ENCODE results near the gene IRF2. TPM values are rescaled to one million over a fixed set of nuclear protein-coding genes. Genes with fewer than 3 reads are reported as not detected.

Gene IRF2
- total RNA-seq, 4 donors from 2014 or later: 32.3 to 50.1 (median 36.4) TPM

DNA sequence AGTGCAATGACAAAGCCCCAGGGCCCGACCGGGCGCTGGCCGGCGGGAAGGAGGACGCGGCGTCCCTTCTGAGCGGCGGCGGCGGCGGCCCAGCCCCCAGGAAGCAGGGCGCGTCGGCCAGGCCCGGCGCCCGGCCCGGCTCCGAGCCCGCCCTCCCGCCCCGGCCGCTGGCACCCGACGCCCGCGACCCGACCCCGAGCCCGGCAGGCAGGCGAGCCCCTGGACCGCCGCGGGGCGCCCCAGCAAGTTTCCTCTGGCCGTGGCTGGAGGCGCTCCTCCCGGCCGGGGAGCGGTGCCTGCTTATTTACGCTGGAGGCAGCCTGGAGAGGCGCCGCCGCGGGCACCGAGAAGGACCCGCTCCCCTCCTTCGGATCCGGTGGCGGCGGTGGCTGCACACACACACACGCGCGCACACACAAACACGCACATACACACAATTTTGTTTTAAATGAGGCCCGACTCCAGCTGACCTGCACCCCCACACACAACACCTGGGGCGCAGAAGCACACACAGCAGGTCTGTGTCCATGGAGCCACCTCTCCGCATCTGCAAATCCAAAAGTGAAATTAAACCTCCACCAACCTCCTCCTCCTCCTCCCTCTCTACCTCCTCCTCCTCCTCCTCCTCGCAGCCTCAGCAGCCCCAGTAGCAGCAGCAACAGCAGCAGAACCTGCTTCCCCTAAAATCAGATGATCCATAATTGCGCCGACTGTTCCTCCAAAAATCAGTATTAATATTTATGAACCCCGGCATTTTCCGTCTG is 669 bp downstream of the IRF2 start:
- Histone ChIP-seq H3K4me1 (peaks cover 51 to 66% (median 63%) of the 10 kb centered on the region in 4 donors), H3K36me3 (peaks cover 0 to 4% (median 0%) of the 10 kb centered on the region in 4 donors), H3K27ac (replicated peaks in 1 of 4) (peak overlapping the region; percentile 92 to 98 (median 95)), H3K4me3 (peak overlapping the region; percentile 68 to 93 (median 84)), H3K27me3 (no peaks in the 10 kb centered on the region), H3K9me3 (no peaks in the 10 kb centered on the region)
- DNase-seq (ENCODE audit: extremely low spot score): no peak
- WGBS: 0% methylated on average over 15 of the region's 65 CpGs
- TF ChIP-seq POLR2A (IDR thresholded peaks at IDR 0.05; ENCODE audit: low read depth) (no peak), EP300 (IDR thresholded peaks at IDR 0.05) (no peak), POLR2AphosphoS5 (IDR thresholded peaks at IDR 0.05) (no peak)
- TF ChIP-seq, protein P1, sequence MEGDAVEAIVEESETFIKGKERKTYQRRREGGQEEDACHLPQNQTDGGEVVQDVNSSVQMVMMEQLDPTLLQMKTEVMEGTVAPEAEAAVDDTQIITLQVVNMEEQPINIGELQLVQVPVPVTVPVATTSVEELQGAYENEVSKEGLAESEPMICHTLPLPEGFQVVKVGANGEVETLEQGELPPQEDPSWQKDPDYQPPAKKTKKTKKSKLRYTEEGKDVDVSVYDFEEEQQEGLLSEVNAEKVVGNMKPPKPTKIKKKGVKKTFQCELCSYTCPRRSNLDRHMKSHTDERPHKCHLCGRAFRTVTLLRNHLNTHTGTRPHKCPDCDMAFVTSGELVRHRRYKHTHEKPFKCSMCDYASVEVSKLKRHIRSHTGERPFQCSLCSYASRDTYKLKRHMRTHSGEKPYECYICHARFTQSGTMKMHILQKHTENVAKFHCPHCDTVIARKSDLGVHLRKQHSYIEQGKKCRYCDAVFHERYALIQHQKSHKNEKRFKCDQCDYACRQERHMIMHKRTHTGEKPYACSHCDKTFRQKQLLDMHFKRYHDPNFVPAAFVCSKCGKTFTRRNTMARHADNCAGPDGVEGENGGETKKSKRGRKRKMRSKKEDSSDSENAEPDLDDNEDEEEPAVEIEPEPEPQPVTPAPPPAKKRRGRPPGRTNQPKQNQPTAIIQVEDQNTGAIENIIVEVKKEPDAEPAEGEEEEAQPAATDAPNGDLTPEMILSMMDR (IDR thresholded peaks at IDR 0.05): no peak
- intact Hi-C loops (cut with DNase I): loop anchor here (1.0 to 10.0 kb wide), 2 partner anchors 64 to 171 kb away; partner anchors contain the start of genes CASP3 and PRIMPOL

DNA sequence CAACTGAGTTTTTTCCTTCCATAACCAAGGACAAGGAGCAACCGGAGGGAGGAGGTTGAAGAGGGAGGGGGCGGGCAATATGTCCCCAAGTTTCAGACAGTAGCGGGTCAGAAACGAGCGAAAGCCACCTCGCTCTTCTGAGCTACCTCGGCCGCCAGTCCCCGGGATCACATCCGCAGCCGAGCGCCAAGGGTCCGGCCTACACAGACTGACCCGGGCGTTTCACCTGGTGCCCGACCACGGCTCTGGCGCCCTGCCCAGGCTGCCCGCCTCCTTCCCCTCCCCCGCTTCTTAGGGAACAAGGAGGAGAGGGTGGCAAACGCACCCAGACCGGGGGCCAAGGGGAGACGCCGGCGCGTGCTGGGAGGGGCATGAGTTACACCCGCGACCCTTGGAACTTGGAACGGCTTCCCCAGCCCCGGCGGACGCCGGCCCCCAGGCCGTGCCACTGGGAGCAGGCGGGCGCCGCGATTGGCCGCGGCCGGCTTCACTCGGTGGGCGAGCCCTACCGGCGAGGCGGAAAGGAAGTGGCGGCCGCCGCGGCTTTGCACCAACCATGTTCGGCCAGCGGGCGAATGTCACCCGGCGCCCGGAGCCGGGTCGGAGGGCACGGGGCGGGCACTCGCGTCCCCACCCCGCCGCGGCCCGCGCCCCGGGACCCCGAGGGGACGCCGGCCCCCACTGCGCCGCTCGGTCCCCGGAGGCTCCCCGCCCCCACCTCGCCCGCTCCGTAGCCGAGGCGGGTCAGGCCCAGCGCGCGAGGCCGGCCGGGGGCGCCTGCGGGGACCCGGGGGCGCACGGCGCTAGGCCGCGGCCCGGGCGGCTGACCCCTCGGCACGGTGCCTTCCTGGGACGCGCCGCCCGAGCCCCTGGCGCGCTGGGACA is 1.5 kb downstream of the IRF2 start:
- Histone ChIP-seq H3K36me3 (peaks cover 0 to 4% (median 0%) of the 10 kb centered on the region in 4 donors), H3K4me1 (peaks cover 60 to 74% (median 70%) of the 10 kb centered on the region in 4 donors), H3K27me3 (no peaks in the 10 kb centered on the region), H3K27ac (replicated peaks in 1 of 4) (peak overlapping the region; percentile 92 to 98 (median 95)), H3K4me3 (peak overlapping the region; percentile 68 to 93 (median 84)), H3K9me3 (no peaks in the 10 kb centered on the region)
- peak; percentile 94 for DNase-seq (ENCODE audit: extremely low spot score)
- intact Hi-C loops (cut with DNase I): loop anchor here (10.0 kb wide), 1 partner anchor 172 kb away; the partner anchor contains the start of genes CASP3 and PRIMPOL
- 0% methylated on average over 7 of the region's 104 CpGs for WGBS
- TF ChIP-seq POLR2AphosphoS5 (IDR thresholded peaks at IDR 0.05) (peak; percentile 59 to 63), POLR2A (IDR thresholded peaks at IDR 0.05; ENCODE audit: low read depth) (no peak), EP300 (IDR thresholded peaks at IDR 0.05) (no peak)
- TF ChIP-seq, protein P1 (IDR thresholded peaks at IDR 0.05): peak in 1 of 3 experiments; percentile 21

DNA sequence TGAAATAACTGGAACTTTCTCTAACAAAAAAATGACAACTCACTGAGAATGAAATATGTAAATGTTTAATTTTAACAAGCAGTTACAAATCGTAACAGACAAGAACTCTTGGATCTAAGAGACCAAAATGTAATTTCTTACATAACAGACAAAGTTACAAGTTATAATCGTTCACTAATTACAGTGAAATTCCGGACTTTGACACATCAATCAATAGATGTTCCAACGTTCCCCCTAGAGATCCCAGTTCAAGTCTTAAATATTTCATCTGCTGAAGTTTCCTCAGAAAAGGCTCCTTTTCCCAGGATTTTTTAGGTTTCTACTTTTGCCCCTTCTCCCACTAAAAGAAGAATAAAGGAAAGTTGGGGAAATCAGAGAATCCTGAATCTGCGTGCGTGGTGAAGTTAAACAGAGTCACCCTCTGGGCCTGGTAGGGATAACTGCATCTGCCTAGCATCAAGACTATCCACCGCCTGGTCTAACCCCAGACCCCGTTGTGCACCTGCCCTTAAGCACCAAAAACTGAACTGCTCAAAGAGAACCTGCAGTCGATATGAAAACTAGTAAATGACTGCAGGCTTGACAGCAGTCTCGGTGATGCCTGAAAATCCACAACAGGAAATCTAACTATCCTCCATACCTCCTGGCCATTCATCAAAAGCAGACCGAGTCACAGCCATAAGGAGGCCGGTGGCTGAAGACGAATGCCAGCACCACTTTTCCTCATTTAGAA is 2.3 kb downstream of the IRF2 start:
- 13% methylated on average over 13 of the region's 13 CpGs for WGBS
- H3K27ac ChIP-seq (replicated peaks in 1 of 4): peak overlapping the region; percentile 92 to 98 (median 95)
- peaks cover 0 to 4% (median 0%) of the 10 kb centered on the region in 4 donors for H3K36me3 ChIP-seq
- intact Hi-C loops (cut with DNase I): loop anchor here (10.0 kb wide), 1 partner anchor 173 kb away; the partner anchor contains the start of genes CASP3 and PRIMPOL
- no peaks in the 10 kb centered on the region for H3K9me3 ChIP-seq
- TF ChIP-seq POLR2A (IDR thresholded peaks at IDR 0.05; ENCODE audit: low read depth) (no peak), EP300 (IDR thresholded peaks at IDR 0.05) (no peak), POLR2AphosphoS5 (IDR thresholded peaks at IDR 0.05) (no peak)
- TF ChIP-seq, protein P1 (IDR thresholded peaks at IDR 0.05): no peak
- no peaks in the 10 kb centered on the region for H3K27me3 ChIP-seq
- H3K4me1 ChIP-seq: peaks cover 59 to 72% (median 70%) of the 10 kb centered on the region in 4 donors
- peak overlapping the region; percentile 68 to 93 (median 84) for H3K4me3 ChIP-seq
- no peak for DNase-seq (ENCODE audit: extremely low spot score)

DNA sequence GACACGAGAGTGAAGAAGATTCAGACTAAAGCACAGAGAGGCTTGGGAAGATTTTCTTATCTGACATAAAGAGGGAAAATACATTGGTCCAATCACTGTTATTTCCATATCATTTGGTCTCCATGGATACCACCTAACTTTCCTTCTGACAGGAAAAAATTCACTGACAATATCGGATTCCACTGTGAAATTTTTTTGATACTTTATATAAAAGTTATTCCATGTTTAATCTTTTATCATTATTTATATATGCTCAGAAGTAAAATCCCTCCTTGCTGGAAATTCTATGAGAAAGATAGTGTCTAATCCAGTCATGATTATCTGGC is 3.6 kb downstream of the IRF2 start:
- Histone ChIP-seq H3K27ac (replicated peaks in 1 of 4) (peak overlapping the region in 1 of 4 donors; percentile 94), H3K4me3 (no peak overlapping the region), H3K27me3 (no peaks in the 10 kb centered on the region), H3K4me1 (peaks cover 46 to 65% (median 57%) of the 10 kb centered on the region in 4 donors), H3K36me3 (peaks cover 0 to 4% (median 0%) of the 10 kb centered on the region in 4 donors), H3K9me3 (no peaks in the 10 kb centered on the region)
- WGBS: 53% methylated on average over 2 of the region's 2 CpGs
- DNase-seq (ENCODE audit: extremely low spot score): no peak
- intact Hi-C loops (cut with DNase I): loop anchor here (10.0 kb wide), 1 partner anchor 174 kb away; the partner anchor contains the start of genes CASP3 and PRIMPOL
- TF ChIP-seq EP300 (IDR thresholded peaks at IDR 0.05) (no peak), POLR2AphosphoS5 (IDR thresholded peaks at IDR 0.05) (no peak), POLR2A (IDR thresholded peaks at IDR 0.05; ENCODE audit: low read depth) (no peak)
- TF ChIP-seq, protein P1 (IDR thresholded peaks at IDR 0.05): no peak
